Stimulated activated CD8-positive, alpha-beta memory T cell treated with anti-CD3 and anti-CD28 coated beads, Interleukin-2, amount 100 ng/mL, for 48 hours (primary cell): Measurements from ENCODE around the gene CATSPERB.
"Not testable (repeated sequence)": the region's sequence is repeated elsewhere in the genome, so short reads cannot be mapped to it uniquely, and the experiment has no call there.

Experiments
- DNase-seq, 2 donors: peaks; one replicate each; pipeline ENCODE4 v3.0.0-alpha.2; 2020; ENCODE audit warnings: low read depth in 2 of 2

CATSPERB gene

DNA sequence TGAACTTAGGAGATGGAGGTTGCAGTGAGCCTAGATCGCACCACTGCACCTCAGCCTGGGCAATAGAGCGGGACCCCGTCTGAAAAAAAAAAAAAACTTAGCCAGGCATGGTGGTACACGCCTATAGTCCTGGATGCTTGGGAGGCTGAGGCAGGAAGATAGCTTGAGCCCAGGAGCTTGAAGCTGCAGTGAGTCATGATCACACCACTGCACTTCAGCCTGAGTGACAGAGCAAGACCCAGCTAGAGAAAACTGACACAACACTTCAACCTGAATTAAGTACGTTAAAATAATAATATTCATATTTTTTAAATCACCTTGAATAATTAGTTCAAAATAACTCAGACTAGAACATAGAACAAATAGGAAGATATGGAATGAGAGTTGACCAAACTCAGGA, 5.7 kb upstream of the CATSPERB start:
- no peak for DNase-seq

DNA sequence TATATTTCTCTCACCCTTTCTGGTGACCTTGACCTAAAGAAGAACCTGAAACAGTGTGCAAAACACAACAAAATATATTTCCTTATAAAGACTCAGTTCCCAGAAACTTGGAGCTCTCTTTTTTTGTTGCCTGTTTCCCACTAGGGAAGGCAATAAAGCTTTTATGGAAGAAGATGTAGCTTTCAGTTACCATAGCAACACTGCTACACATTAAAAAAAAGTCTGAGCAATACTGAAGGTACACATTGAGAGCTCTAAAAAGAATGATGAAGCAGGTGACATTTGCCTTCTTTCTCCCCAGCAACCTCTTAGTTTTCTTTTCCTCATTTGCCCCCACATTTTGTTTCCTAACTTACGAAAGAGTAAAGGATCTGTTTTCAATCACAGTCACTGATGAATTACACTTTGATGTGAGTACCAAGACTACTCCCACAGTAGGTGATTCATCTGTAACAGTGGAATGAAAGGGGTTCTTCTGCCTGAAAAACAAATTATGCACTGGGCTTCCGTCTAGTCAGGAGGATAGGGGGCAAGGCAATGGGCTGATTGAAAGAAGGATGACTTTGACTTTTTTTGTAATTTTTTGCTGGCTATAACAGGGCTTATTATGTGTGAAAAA, 1.1 kb upstream of the CATSPERB start:
- no peak for DNase-seq

DNA sequence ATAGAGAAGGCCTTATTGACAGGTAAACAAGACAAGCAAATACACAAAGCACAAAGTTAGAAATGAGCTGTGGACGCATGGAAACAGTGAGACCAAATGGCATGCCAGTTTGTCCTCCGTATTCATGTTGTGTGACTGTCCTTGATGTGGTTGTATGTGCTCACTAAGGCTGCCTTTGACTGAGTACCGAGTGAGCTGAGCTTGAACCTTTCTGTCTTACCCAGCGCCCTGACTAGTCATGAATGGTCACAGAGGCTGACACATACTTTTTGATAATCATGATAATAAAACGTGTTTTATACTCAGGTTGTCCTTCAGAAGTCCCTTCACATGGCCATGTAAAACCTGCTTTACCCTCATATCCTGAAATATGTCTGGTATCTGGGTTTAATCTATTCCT, 553 bp upstream of the CATSPERB start:
- DNase-seq = no peak

DNA sequence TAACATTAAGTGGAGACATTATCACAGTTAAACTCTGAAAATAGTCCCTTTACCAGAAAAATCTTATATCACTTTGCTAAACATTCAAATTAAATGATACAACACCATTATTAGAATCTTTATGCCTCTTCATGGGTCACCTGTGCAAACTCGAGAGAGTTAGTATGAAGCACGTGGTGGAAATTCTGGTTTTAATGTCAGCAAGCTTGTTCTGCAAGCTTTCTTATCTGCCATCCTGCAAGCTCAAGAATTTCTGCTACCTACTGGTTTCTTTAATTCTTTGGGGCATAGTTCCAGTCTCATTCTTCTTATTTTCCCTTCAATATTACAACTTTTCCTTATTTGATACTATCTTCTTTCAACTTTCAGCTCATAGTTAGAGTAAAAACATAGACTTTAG, 868 bp downstream of the CATSPERB start:
- DNase-seq = no peak

DNA sequence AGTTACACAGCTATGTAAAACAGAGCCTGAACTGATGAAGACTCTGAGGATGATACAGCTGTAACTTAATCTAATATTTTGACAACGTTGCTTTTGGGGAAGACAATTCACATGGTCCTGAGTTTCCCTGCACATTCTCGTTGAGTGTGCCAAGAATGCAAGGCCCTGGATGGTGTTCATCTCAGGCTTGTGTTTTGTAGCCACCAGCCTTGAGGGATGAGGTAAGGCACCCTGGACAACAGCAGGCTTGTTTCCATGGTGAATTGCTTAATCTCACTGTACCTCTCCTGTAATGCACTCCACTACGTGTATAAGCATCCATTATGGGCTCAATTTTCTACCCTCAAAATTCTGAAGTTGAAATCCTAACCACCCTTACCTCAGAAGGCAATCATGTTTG, 2.1 kb downstream of the CATSPERB start:
- no peak for DNase-seq

DNA sequence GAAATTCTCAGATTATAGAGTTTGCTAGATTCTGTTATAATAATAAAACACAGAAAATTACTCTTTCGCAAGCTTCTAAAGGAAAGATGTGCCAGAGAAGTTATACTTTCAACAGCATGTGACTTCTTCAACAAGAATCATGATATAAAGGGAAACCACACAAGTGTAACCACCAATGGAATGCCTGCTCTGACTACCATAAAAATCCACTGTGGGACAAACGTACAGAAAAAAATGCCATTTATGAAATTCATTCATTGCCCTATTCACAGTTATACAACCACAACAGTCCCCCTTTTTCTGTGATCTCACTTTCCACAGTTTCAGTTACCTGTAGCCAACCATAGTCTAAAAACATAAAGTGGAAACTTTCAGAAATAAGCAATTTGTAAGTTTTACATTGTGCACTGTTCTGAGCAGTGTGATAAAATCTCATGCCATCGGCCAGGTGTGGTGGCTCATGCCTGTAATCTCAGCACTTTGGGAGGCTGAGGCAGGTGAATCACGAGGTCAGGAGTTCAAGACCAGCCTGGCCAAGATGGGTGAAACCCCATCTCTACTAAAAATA, 3.2 kb downstream of the CATSPERB start:
- no peak for DNase-seq

DNA sequence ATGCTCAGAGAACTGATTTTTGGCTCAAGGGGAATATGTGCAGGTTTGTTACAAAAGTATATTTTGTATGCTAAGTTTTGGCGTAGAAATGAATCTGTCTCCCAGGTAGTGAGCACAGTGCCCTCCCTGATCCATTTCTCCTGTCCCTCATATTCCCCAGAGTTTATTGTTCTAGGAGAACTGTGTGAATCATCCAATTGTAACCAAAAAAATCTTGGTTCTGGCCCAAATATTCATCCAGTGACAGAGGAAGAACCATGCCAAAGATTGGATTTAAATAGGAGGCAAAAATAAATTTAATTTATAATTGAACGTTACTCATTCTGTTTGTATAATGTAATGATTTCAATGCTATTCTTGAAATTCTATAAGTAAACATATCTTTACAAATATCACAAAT, 4.8 kb downstream of the CATSPERB start:
- DNase-seq = no peak

DNA sequence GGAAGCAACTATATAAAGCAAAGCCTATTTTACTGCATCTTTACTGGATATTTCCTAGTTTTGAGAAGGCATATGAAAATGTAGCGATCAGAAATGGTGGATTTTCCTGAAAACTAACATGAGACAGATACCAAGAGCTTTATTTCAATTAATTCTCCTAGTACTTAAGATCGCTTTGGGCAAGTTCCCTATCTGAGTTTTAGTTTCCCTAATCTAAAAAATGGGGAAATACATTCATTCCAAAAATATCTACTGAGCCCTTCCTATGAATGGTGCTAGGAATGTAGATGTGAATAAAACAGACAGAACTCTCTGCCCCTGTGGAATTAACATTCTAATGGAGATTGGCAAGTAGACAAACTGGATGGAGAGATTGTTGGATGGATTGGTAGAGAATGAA, 8.4 kb downstream of the CATSPERB start:
- no peak for DNase-seq

DNA sequence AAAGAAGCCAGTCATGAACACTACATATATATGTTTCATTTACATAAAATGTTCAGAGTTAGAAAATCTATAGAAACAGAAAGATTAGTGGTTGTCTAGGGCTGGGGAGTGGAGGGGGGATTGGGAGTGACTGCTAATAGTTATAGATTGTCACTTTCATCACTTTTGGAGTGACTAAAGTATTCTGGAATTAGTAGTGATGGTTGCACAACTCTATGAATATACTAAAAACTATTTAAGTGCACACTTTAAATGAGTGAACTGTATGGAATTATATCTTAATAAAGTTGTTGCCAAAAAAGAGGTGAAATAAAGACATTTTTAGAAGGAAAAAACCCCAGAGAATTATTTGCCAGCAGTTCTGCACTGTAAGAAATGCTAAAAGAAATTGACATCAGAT, 9.5 kb downstream of the CATSPERB start:
- no peak for DNase-seq

DNA sequence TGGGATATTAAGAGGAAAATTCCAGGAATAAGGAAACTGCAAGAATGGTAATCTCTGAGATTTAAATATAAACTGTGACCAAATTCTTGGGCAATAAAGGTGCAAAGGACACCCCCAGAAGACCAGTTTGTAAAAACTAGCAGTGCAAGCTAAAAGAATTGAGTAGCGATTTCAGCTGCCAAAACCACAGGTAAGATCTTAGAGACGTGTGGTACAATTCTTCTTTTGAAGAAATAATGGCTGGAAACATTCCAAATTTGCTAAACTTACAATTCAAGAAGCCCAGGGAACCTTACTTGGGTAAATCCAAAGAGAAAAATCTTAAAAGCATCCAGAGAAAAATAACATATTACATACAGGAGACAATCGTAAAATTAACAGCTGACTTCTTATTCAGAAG, 12.0 kb downstream of the CATSPERB start:
- no peak for DNase-seq

DNA sequence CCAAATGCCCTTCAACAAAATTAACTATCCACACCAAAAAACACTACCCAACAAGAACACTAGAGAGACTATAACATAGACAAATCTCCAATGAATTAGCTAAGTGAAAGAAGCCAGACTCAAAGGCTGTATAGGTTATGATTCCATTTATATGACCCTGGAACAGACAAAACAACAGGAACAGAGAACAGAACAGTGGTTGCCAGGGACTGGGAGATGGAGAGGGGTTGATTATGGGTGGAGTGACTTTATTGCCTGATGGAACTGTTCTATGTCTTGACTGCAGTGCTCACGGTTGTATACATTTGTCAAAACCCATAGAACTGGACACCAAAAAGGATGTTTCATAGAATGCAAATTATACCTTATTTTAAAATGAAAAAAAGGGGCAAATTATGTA, 14.9 kb downstream of the CATSPERB start:
- DNase-seq = no peak

DNA sequence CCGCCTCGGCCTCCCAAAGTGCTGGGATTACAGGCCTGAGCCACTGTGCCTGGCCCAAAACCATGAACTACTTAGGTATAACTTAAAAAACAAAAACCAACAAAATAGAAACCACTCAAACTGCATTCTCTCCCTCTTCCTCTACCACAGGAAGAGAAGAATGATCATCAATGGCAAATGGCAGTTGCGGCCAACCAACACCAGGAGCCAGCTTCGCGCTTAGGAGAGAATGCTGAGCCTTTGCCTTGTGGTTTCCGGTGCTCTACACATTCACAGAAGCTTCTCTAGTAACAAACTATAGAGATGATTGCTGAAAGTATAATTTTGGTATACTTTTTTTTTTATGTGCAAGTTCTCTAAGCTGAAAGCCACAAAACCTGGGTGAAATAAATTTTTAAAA, 17.1 kb downstream of the CATSPERB start:
- no peak for DNase-seq

DNA sequence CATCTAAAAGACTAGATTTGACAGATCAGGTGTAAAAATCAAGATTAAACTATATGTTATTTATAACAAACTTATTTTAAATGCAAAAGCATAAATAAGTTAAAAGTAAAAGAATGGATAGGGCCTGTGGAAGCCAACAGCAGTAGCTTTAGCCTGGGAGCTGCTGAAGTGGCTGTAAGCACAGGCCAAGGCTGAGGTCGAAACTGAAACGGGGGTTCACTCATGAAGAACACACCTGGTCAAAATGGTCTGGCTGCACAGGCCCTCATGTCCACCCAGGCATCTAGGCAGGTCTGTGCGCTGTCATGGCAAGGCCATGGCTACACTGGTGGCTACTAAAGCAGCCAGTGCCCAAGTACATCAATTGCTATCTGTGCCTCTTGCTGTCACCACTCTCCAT, 23.1 kb downstream of the CATSPERB start:
- DNase-seq = no peak

DNA sequence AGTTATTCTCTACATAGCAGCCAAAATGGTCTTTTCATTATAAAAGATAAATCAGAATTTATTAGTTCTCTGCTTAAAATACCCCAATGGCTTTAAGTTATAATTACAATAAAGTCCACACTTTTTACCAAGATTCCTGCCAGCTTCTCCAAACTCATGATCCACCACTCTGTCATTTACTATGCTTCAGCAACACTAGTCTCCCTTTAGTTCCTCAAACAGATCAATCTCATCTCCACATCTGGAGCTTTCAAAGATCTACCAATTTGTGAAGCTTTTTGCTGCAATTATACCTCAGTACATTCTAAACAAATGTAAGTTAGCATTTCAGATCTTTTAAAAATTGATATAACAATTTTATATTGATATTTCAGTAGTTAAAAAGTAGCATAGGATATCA, 24.9 kb downstream of the CATSPERB start:
- no peak for DNase-seq

DNA sequence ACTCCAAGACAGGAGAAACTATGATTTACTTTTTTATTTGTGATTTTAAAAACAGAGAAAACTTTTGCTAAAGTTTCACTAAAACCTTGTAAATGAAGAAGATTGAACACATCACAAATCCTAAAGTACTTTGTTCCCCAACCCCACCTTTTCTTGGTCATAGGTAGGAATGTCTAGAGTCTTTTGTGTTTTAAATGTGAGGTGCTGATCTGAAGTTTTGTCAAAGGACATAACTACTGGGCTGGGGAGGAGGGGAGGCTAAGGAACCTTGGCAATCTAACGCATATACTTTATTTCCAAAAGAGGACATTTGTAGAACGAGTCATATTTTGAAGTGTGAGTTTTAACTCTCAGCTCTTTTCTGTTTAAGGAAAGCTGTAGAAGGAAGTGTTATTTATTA, 37.2 kb downstream of the CATSPERB start:
- no peak for DNase-seq

DNA sequence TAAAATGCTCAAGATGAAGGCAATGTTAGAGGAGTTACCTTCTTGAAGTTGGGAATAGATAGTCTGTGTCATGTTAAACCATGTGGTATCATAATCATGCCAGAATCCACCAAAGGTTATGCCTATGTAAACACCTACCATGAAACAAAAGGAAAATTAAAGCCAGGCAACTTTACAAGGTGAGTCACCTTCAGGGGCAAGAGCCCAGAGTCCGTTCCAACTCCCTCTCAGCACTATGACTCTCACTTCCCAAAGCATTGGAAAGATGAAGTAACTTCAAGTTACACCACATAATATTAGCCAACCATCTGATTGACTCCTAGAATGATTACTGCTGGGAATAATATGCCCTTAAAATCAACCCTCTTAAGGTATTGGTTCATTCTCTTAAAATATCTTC, 38.5 kb downstream of the CATSPERB start:
- DNase-seq = no peak

DNA sequence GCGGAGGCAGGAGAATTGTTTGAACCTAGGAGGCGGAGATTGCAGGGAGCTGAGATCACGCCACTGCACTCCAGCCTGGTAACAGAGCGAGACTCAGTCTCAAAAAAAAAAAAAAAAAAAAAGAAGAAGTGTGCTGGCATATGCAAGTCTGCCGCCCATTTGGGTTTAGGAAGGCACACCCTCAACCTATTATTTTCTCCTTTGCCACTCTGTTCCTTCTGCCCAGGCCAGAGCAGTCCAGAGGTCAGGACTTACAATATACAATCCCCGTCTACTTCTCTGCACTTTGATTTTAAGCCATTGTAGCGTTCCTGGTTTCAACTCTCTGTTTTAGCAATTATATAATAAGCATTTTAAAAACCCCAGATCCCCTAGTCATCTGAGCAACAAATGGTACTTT, 39.8 kb downstream of the CATSPERB start:
- DNase-seq = no peak

DNA sequence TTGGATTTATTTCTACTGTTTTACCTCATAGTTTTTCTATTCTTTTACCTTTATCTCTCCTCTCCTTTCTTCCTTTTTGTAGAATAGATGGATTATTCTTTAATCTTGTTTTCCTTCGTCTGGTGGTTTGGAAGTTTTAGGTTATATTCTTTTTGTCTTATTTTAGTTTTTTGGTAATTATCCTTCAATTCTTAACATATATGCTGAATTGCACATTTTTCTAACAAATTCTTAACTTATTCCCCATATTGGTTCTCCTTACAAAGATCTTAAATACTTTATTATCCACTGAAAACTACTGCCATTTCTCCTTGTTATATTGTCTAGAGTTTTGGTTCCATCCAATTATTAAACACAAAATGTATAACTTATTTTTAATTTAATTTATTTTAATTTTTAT, 42.3 kb downstream of the CATSPERB start:
- DNase-seq = no peak

DNA sequence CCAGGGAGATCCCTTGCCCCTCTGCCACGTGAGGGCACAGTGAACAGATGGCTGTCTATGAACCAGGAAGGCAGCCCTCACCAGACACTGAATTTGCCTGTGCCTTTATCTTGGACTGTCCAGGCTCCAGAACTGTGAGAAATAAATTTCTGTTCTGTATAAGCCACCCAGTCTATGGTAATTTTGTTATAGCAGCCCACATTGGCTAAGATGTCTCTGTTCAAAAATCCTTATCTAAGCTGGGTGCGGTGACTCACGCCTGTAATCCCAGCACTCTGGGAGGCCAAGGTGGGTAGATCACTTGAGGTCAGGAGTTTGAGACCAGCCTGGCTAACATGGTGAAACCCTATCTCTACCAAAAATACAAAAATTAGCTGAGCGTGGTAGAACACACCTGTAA, 44.5 kb downstream of the CATSPERB start:
- not testable (repeated sequence) for DNase-seq

DNA sequence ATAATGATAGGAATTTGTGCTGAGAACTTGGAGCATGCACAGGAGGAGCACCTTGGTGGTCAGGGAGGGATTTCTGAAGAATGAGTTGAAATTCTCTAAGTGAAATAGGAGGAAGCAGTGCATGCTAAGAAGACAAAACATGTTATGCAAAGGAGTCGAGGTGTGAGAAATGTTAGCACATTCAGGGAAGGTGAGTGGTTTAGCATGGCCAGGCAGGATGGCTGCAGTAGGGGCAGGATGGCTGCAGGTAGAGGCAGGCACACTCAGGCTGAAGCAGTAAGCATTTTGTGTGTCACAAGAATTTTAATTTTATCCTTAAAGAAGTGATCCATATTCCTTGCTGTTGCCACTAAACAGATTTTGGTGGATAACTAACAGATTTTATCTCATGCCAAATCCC, 46.3 kb downstream of the CATSPERB start:
- no peak for DNase-seq

DNA sequence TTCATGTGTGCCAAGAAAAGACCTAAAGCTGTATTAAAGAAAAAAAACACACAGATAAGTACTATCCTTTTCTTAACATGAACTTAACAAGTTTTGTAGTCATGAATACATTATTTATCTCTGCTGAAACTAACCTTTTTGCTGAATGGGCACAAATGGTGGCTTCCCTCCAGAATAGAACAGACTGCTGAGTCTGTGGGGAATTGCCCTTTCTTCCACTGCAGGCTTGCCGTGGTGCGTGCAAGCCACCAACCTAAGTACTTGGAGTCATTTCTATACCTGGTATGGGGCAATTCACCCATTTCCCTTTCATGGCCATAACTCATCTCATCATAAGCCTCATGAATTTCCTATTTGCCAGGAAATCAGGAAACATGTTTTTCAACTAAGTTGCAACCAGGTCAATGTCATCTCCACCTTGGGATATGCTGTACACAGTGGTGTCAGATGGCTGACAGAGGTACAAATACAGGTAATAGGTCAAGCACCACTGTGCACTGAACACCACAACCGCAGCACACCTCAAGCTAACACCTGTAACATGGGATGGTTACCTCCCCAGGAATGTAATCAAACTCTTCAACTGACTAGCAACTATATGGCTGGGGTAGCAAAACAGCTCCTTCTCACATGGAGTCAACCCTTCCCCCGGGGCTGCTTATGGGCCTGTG, 49.9 kb downstream of the CATSPERB start:
- DNase-seq = no peak

DNA sequence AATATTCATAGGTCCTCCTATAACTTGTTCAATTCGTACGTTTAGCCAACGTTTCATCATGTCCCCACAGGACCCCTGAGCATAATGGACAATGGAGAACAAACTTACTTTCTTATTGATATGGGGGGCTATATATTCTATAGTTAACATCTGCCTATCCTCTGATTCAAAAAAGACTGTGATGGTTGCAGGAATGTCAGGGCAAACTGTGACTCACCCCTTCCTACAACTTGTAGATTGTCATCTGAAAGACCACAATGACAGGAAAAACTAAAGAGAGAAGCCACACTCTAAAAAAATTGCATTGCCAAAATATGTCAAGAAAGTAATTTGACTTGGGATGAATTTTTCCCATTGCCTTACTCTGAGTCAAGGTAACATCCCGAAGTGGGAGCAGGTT, 50.8 kb downstream of the CATSPERB start:
- DNase-seq = no peak

DNA sequence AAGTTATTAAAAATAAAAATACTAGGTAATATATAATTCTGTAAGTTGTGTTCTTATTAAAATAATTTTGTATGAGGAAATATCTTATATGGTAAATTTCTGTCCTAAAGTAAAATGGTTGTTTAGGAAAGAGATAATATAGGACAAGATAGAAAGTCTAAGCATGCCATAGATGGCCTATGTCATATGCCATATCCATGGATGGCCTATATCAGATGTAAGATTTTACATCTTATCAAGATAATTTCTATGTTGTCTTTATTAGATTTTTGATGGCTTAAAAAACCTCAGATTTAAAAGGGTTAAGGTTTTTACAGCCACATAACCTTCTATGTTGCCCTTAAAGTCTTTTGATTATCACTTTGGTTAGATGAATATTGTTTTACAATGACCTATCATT, 52.6 kb downstream of the CATSPERB start:
- DNase-seq = no peak

DNA sequence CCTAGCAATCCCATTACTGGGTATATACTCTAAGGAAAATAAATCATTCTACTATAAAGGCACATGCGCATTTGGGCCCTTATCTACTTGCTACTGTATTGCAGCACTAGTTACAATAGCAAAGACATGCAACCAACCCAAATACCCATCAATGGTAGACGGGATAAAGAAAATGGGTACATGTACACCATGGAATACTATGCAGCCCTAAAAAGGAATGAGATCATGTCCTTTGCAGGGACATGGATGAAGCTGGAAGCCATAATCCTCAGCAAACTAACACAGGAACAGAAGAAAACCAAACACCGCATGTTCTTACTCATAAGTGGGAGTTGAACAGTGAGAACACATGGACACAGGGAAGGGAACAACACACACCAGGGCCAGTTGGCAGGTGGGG, 54.2 kb downstream of the CATSPERB start:
- DNase-seq = not testable (repeated sequence)
